NCI-H2107 (cell line): Measurements from ENCODE around the gene NFATC4.

Source experiments
- DNase-seq: peaks from one replicate; lab custom pipeline; 2025; lab: John Stamatoyannopoulos, UW

NFATC4 gene

DNA sequence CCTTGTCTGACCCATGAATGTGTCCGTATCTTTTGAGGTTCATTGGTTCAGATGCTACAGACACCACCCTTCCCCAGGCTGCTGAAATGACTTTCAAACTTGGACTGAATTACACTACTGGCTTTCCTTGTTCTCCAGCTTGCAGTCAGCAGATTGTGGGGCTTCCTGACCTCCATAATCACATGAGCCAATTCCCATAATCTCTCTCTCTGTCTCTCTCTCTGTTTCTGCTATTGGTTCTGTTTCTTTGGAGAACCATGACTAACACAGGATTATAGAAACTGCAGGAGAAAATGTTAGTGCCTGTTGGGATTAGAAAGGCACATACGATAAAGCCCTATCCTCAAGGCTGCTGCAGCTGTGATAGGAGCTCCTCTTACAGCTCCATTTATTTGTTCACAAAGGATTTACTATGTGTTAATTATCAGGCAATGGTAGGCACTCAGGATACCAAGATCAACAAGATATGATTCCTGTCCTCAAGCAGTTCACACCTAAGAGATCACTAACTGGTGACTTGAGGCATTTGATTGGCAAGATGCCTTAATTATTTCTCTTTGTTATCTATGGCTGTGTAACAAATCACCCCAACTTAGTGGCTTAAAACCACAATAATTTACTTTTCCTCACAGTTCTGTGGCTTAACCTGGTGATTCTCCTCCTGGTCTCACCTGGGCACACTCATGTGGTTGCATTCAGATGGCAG is 20.6 kb downstream of the NFATC4 start:
- no peak for DNase-seq

GRCh38 chr14:24389226-24389848 is 21.4 kb downstream of the NFATC4 start:
- no peak for DNase-seq

DNA sequence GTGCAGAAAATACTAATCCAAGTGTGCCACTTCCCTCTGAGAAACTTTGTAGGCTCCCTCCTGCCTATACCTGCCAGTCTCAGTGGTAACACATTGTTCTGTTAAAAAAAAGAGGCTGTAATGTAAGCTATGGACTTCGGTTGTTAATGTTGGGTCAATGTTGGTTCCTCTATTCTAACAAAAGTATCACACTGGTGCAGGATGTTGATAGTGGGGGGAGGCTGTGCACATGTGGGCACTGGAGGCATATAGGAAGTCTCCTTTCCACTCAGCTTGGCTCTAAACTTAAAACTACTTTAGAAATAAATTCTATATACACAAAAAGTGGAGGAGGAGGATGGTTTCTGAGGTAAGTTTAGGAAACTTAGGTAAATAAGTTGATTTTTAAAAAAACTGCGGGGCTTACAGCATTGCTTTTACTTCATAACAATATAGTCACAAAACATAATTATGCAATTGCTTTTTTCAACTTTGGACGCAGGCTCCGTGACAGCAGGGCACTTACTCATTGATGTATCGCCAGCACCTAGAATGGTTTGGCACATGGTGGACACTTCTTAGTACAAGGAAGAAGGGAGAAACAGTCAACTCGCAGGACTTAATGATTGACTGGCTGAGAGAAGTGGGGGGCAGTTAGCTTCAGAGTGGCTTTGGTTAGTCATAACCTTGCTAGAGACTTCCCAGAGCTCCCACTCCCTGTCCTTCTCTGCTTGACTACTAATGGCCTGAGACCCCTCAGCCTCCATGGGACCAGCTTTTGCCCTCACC is 22.9 kb downstream of the NFATC4 start:
- no peak for DNase-seq

DNA sequence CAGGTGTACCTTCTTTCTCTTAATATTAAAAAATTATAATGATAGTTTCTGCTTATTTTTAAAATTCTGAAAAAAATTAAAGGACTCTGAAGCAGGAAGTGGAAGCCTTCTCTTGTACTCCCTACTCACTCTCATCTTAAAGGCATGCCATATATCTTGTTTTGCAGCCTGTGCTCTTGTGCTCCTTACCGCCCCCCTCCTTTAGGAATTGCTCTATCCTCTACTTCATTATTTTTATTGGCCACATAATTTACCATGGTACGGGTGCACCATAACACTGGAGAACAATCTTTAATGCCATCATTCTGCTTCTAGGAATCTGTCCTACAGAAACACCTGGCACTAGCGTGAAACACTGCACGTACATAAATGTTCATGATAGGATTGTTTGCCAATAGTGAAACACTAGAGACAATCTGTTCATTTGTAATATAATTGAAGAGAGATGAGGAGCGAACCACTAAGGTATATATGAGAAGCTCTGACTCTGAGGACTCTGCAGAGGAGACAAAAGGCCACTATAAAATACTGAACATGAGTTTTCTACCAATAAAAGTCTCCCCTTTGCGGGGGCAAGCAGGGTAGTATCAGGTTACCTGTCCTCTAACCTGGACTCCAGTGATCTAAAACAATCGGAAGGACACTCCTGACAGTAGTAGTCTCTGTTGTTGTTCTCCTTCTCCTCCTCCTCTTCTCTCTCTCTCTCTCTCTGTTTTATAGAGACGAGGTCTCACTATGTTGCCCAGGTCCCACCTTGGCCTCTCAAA is 24.5 kb downstream of the NFATC4 start:
- DNase-seq, result no peak

GRCh38 chr14:24394275-24394674 is 26.3 kb downstream of the NFATC4 start:
- DNase-seq, result no peak

DNA sequence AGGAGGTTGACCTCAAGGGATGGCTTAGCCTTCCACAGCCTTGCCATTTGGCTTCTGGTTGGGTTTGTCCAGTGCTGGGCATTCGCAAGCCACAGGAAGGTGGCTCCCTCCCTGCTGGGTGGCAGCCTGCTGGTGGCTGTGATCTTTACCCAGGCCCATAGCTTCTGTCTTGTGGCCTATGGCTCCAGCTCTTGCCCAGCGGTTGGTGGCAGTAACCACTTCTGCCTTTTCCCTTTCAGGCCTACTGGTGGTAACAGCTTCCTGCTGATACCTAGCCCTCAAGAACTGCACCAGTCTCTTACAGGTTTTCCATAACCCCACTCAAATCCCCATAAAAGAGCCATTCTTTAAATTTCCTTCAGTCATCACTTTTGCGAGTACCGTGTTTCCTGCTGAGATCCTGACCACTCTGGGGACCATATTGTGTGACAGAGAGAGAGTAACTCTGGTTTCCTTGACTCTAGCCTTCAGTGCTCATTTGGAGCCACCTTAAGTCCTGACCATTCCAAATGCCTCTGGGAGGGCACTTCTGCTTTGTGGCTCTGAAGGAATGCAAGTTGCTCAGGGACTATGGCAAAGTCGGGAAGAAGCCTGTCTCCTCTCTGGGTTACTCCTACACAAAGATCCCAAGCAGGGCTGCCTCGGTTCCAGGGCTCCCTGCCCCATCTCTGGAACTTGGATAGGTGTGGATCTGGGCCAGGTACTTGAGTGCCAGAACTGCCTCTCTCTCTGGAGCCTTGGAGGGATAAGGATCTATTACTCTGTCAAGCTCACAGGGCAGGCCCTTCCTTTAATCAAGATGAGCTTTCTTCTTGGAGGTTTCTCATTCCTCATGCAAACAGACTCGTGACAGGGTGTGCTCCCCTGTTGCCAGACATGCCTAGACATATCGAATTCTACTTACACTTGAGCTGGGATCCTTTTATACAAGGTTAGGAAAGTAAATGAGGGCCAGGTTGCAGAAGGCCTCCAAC is 27.9 kb downstream of the NFATC4 start:
- no peak for DNase-seq

GRCh38 chr14:24397639-24398292 is 29.8 kb downstream of the NFATC4 start:
- no peak for DNase-seq

DNA sequence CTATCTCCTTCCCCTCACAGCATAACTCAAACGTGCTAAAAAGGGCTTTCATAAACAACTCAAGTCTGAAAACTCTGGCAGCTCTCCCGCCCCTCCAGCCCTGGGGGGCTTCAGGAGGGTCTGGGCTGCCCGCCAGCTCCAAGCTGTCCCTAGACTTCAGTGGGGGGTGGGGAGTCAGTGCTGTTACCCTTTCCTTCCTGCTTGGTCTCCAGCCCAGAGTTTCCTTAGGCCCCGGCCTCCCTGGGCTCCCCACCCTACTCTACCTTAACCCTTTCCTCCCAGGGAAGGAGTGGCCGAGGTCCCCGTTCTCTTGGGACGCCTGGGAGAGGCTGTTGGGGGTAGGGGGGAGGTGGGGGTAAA is 30.3 kb downstream of the NFATC4 start:
- no peak for DNase-seq

- DNase-seq, result no peak
These were observed 30.9 kb downstream of the NFATC4 start, which contains the start of gene NYNRIN for GRCh38 chr14:24398653-24399446. TSS of gene NYNRIN (plus strand) at chr14:24399003. CDS start at chr14:24399247, 244 bp downstream.

- DNase-seq, result no peak
These were observed 31.5 kb downstream of the NFATC4 start for GRCh38 chr14:24399447-24399822.

DNA sequence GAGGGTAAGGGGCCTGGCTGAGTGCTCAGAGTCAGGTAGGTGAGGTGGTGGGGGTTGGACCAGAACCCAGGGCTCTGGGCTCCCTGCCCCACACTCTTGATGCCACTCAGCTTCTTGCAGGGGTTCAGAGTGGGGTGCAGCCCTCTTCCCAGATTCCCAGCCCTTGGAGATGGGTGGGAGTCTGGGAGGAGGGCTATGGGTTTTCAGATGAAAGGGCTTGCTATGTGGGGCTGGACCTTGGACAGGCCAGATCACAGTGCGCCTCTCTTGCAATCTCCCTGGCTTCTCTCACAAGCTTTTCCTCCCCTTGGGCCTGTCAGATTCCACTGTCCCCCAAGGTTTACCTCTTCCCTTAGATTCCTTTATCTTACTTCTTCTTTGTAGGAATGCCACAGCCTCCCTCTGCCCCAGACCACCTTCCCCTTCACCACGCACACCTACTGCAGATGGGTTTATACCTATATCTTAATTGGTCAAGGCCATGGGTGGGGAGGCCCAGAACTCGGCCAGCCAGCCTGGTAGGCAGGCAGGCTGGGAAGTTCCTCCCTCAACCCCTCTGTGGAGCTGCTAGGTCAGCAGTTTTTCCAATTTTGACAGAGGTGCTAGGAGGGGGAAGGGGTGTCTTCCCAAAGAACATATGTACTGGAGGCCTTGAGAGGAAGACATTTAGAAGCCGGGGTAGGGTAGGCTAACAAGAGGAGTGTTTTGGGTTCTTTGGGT is 32.2 kb downstream of the NFATC4 start:
- no peak for DNase-seq

GRCh38 chr14:24401810-24402702 is 34.1 kb downstream of the NFATC4 start:
- DNase-seq, result no peak

GRCh38 chr14:24403294-24403998 is 35.5 kb downstream of the NFATC4 start:
- no peak for DNase-seq

DNA sequence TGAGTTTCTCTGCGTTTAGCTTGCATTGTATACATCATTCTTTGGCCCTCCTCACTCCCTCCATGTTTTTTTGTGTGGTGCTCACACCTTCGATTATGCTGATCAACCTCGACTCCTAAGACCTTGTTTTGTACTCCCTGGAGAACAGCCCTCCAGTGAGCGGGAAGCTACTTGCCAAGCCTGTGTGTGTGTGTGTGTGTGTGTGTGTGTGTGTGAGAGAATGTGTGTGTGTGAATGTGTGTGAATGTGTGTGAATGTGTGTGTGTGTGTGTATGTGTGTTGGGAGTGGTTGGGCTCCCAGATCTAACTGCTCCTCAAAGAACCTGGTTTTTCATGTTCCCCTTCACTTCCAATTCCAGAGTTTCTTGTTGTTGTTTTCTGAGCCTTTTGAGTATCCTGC is 36.8 kb downstream of the NFATC4 start:
- DNase-seq, result no peak

DNA sequence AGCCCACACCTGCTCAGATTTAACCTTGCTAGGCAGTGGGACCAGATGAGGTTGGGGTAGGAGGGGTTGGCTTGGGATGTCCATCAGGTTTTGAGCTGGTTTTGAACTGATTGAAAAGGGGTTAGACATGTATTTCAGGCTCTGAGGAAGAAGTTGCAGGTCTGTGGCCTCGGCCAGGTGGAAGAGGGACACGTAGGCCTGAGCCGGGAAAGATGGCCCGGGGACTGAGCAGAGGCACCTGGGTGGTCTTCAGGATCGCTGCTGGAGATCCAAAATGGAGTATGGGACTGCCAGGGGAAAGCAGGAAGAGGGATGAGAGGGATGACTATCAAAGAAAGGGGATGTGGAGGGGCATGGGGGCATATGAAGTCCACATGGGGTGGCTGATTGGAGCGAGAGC is 38.4 kb downstream of the NFATC4 start:
- no peak for DNase-seq

DNA sequence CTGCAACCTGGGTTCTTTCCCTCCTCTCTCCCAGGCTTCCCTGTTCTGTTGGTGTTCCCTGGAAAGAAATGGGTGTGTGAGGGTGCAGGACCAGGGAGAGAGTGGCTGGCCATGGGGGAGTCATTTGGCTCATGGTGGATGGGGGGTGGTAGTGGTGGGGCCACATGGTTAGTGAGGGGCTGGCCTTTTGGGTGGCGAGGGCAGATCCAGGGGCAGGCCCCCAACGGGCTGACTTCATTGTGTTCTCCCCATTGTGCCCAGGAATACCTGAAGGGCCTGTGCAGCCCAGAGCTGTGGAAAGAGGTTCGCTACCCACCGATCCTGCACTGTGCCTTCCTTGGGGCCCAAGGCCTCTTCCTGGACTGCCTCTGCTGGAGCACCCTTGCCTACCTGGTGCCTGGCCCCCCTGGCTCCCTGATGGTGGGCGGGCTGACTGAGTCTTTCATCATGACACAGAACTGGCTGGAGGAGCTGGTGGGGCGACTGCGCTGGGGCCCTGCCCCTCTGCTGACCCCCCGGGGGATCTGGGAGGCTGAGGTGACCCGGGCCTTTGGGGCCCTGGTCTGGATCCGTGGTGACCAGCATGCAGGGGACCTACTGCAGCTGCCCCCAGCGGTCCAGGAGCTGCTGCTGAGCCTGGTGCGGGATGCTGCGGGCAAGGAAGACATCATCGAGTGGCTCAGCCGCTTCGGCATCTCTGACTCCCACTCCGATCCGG is 39.8 kb downstream of the NFATC4 start:
- no peak for DNase-seq

DNA sequence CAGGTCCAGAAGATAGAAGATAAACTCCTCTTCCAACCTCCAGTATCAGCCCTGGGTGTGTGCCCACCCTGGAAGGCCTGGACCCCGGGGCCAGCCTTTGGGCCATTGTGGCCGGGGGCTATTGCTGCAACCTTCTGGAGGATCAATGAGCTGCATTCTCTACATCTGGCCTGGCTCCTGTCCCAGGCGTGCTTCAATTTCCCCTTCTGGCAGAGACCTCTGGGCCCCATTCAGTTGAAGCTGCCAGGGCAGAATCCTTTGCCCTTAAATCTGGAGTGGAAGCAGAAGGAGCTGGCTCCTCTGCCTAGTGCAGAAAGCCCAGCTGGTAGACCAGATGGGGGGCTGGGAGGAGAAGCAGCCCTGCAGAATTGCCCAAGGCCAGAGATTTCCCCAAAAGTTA is 40.8 kb downstream of the NFATC4 start:
- no peak for DNase-seq
